ENCODE data around the gene ZNF292.
"Not testable (repeated sequence)": the region's sequence is repeated elsewhere in the genome, so short reads cannot be mapped to it uniquely, and the experiment has no call there.

Gene ZNF292

DNA sequence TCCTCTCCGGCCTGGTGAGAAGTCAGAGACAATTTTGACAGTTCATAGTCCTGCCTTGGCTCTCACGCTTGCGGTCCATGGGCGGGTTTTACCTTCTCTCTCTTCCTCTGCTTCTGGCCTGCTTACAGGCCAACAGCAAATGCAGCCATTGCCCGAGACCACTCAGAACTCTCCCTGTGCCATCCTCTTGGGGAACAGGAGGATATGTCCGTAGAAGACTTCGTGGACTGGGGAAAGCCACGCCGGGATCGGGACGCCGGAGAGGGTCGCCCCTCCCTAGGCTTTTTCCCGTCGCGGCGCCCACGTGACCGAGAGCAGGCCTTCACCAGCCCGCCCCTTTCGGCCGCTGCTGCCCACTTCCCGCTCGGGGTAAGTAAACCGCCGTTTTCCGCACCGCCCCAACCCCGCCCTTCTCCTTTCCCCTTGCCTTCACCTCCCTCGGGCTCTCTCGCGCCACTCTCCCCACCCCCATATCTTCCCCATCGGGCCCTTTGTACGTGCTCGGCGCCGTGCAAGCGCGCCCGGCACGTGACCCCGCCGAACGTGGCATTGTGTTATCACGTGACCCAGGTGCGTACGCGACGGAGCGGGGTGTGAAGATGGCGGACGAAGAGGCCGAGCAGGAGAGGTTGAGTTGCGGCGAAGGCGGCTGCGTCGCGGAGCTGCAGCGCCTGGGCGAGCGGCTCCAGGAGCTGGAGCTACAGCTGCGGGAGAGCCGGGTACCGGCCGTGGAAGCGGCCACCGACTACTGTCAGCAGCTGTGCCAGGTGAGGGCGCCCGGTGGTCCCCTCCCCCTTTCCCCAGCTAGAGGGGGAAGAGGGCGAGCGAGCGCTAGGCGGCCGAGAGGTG, at the start of gene ZNF292:
Gene ZNF292 (plus strand): TSS at position 573 of the 849 bp plus-strand sequence. CDS start 27 bp downstream, at position 600.
- DNase-seq (ENCODE audit: low read depth in 2 of 2) = peak; percentile 84 to 92

DNA sequence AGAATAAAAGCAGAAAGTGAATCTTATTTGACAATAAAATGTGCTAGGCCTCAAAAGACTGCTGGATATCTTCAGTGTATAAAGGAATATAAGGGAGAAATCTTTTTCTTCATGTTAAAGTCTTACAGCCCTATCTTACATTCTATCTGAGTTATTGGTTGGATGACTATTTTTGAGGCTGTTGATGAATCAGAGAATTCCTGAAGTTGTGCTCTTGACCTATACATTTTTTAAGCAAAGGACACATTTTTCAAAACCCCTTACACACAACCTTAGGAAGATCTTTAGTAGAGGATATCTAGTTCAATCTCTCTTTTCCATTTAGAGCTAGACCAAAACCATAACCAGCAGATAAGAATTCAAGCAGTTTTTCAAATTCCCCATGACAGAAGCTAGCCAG, 49.5 kb upstream of the ZNF292 start:
- DNase-seq (ENCODE audit: low read depth in 2 of 2) = no peak

GRCh38 chr6:87110636-87111035, 44.7 kb upstream of the ZNF292 start:
- DNase-seq (ENCODE audit: low read depth in 2 of 2) = no peak

DNA sequence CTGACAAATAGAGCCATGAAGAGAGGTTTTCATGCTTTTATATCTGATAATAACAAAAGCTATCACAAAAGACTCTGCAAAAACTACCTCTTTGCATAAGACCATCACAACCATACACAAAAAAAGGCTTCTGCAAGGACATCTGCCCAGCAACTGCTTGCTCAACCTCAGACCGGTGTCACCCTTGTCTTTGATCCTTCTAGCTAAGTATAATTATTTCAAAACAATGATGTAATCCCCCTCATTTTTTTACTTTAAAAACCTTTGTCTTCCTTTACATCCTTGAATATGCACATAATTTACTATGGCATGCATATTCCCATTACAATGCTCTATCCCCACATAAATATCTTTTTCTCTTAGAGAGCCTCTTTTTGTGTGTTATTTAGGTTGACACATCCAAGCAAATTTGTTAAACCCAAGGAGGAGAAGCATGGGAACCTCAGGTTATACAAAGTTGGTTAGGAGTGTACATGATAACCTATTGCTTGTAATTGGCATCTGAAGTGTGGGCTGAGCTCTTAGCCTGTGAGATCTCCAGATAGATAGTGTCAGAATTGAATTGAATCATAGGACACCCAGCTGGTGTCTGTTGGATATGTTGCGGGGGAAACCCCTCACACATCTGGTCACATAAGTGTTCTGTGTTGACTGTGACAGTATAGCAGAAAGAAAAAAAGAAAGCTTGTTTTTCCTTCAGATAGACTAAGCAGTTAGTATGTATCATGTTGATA, 39.8 kb upstream of the ZNF292 start:
- no peak for DNase-seq (ENCODE audit: low read depth in 2 of 2)

DNA sequence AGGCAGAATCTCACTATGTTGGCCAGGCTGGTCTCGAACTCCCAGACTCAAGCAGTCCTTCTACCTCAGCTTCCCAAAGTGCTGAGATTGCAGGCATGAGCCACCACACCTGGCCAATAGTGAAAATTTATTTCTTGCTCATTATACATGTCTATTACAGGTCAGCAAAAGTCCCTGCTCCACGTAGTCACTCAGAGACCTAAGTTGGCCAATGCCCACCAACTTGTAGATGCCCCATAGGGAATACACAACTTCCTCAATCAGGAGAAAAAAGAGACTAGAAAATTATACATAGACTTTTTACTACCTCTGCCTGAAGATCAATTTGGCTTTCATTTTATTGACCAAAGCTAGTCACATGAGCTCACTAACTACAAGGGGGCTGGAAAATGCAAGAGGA, 38.4 kb upstream of the ZNF292 start:
- no peak for DNase-seq (ENCODE audit: low read depth in 2 of 2)

DNA sequence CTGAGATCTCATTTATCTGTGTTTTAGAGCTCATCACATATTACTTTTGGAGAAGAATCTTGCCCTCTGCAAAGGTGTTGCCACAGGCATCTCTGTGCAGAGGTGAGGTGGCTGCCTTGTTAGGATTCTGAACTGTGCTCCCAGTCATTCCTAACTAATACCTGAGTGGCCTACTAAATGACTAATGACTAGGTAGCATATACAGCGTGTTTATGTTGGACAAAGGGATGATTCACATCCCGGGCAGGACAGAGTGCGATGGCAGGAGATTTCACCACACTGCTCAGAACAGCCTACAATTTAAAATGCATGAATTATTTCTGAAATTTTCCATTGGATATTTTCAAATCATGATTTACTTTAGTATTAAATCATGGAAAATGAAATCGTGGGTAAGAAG, 37.3 kb upstream of the ZNF292 start:
- no peak for DNase-seq (ENCODE audit: low read depth in 2 of 2)

GRCh38 chr6:87122477-87122876, 32.9 kb upstream of the ZNF292 start:
- DNase-seq (ENCODE audit: low read depth in 2 of 2) = no peak

- no peak for DNase-seq (ENCODE audit: low read depth in 2 of 2)
These were observed 31.3 kb upstream of the ZNF292 start for GRCh38 chr6:87124074-87124473.

DNA sequence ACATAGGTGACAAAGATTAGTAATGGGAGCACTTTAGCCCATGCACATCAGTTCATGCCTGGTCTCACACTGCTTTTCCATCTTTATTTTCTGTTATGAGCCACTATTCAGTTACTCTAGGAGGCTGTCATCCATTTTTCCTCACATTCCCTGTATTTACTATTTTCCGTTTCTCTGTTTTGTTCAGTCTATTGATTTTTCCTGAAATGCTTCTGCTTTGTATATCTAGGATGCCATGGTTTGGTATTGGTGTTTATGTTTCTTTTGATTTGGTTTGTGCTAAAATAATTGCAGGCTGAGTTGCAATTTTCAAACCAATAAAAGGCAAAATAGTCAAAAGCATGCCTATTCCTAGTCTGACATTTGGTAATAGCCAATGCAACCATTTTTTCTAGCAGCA, 28.9 kb upstream of the ZNF292 start:
- no peak for DNase-seq (ENCODE audit: low read depth in 2 of 2)

- DNase-seq (ENCODE audit: low read depth in 2 of 2) = no peak
These were observed 27.6 kb upstream of the ZNF292 start for GRCh38 chr6:87127737-87128136.

GRCh38 chr6:87136963-87137362, 18.4 kb upstream of the ZNF292 start:
- DNase-seq (ENCODE audit: low read depth in 2 of 2) = no peak

DNA sequence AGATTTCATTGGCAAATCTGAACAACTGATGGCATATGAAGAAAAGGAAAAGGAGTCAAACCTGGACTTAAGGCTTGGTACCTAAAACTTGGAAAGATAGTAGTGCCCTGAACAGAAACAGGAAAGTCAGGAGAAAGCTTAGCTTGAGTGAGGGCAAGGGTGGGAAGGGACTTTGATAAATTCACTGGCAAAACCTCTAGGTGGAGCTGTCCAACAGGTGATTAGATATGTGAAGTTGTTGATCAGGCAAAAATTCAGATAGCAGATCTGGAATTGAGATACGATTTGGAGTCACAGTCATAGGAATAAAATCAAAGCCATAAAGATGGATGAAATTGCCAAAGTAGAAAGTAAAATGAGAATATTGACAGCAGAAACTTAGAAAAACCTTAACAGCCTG, 16.1 kb upstream of the ZNF292 start:
- peak in 1 of 2 donors; percentile 9 for DNase-seq (ENCODE audit: low read depth in 2 of 2)

- DNase-seq (ENCODE audit: low read depth in 2 of 2) = not testable (repeated sequence)
These were observed 15.4 kb upstream of the ZNF292 start for GRCh38 chr6:87139927-87140326.

DNA sequence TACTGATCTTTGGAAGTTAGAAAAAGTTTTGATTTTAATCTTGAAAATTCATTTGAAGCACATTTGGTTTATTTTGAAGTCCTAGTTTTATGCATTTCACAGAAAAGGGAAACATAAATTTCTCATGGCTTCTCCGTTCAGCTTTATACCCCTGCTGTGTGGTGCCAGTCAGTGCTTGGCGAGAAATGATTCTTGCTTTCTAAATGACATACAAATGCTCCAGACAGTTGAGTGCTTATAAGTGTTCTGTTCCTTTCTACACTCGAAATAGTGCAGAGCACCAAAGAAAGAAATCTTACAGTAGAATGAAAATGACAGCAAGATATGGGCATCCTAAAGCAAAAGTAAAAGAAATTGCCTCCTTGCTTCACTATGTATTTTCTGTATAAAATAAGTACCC, 9.0 kb upstream of the ZNF292 start:
- no peak for DNase-seq (ENCODE audit: low read depth in 2 of 2)

GRCh38 chr6:87150406-87150805, 5.0 kb upstream of the ZNF292 start:
- DNase-seq (ENCODE audit: low read depth in 2 of 2) = no peak

DNA sequence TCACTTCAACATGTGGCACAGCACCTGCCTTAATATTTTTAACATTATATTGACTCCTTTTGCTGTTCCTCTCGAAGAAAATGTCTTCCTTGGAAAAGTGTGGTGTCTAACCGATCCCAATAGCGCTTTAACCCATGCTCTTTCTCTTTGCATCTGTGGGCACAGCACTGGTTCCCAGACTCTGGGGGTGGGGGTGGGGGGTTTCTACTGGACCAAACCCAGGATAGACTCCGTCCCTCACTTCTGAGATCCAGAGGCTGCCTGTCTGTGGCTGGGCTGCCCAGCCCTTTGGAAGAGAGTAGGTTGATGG, 3.9 kb upstream of the ZNF292 start:
- DNase-seq (ENCODE audit: low read depth in 2 of 2) = no peak

- DNase-seq (ENCODE audit: low read depth in 2 of 2) = peak; percentile 40 to 48
These were observed 3.4 kb upstream of the ZNF292 start for GRCh38 chr6:87151781-87152525.

- no peak for DNase-seq (ENCODE audit: low read depth in 2 of 2)
These were observed 2.8 kb upstream of the ZNF292 start for GRCh38 chr6:87152526-87152955.

DNA sequence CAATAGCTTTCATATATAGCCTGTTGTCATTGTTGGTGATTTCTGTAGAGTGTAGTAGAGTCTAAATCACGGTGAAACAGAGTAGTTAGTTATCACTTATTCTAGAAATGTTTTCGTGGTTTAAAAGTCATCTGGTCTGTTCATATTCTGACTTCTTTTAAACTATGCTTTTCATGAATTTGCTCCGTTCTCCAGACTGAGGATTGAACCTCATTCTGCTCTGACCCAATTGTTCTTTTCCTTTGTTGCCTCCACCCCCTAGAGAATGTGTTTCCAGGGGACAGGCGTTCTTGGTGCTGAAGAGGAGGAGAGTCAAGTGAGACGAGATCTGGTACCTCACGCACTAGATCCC, 748 bp upstream of the ZNF292 start:
- no peak for DNase-seq (ENCODE audit: low read depth in 2 of 2)

GRCh38 chr6:87155842-87156815, 764 bp downstream of the ZNF292 start:
- DNase-seq (ENCODE audit: low read depth in 2 of 2) = peak; percentile 17 to 20

- not testable (repeated sequence) for DNase-seq (ENCODE audit: low read depth in 2 of 2)
These were observed 2.2 kb downstream of the ZNF292 start for GRCh38 chr6:87157596-87157995.
